SK-N-SH (cell line): Measurements from ENCODE around the gene ZNF529. TPM values are rescaled to one million over a fixed set of nuclear protein-coding genes. Genes with fewer than 3 reads are reported as not detected.

Source experiments
- CTCF ChIA-PET: fragments of 300-600, 350-600 bp; formaldehyde crosslinking; extraction: SDS; loops from one replicate; lab custom pipeline; 2021; lab: Yijun Ruan, JAX
- POLR2A ChIA-PET: fragments of 350-600 bp; sonication (Branson Sonifier 250); formaldehyde crosslinking; extraction: SDS; loops from one replicate; lab custom pipeline; 2020; ENCODE audit warnings: antibody characterized with exemption, inconsistent platforms; lab: Yijun Ruan, JAX
- DNase-seq: peaks from one replicate; pipeline ENCODE4 v3.0.0; 2012
- H2AFZ ChIP-seq: fragments of 200-600 bp; sonication (generic); 2 replicates; pipeline ENCODE4 v1.8.1; 2016; ENCODE audit warnings: antibody characterized with exemption, mild to moderate bottlenecking, low read depth
- H3F3A ChIP-seq: fragments of 200-600 bp; sonication (generic); replicated peaks from 2 replicates; pipeline ENCODE3; 2016; ENCODE audit warnings: antibody characterized with exemption, mild to moderate bottlenecking; ENCODE audit not compliant: insufficient read depth
- H3K27ac ChIP-seq, 2 experiments: fragments of 200-500 bp in 1 of 2; fragments of 200-600 bp in 1 of 2; sonication (Bioruptor generic) in 1 of 2; sonication (generic), shearing (Covaris generic) in 1 of 2; 2 replicates each; pipeline versions ENCODE4 v1.5.1 to v1.6.1; 2014 to 2016; ENCODE audit warnings: low read depth in 2 of 2, inconsistent platforms in 1 of 2, low read length in 1 of 2, mild to moderate bottlenecking in 1 of 2, mixed read lengths in 1 of 2
- H3K27me3 ChIP-seq: fragments of 200-600 bp; sonication (generic), shearing (Covaris generic); 2 replicates; pipeline ENCODE4 v1.6.1; 2016; ENCODE audit warnings: mixed run types; ENCODE audit not compliant: insufficient read depth
- H3K36me3 ChIP-seq, 2 experiments: fragments of 200-500 bp in 1 of 2; fragments of 200-600 bp in 1 of 2; sonication (Bioruptor generic) in 1 of 2; sonication (generic) in 1 of 2; replicated peaks in 1 of 2; 2 replicates each; pipeline versions ENCODE3 to v1.5.1; 2014 to 2016; ENCODE audit warnings: low read length in 1 of 2, mild to moderate bottlenecking in 1 of 2; ENCODE audit not compliant: insufficient read depth in 2 of 2, control insufficient read depth in 1 of 2
- H3K4me1 ChIP-seq, 2 experiments: fragments of 200-500 bp in 1 of 2; fragments of 200-600 bp in 1 of 2; sonication (Bioruptor generic) in 1 of 2; sonication (generic), shearing (Covaris generic) in 1 of 2; 2 replicates each; pipeline versions ENCODE4 v1.5.1 to v1.6.1; 2014 to 2016; ENCODE audit warnings: low read depth in 1 of 2, low read length in 1 of 2, mixed run types in 1 of 2; ENCODE audit not compliant: insufficient read depth in 2 of 2, control insufficient read depth in 1 of 2
- H3K4me2 ChIP-seq: fragments of 200-600 bp; sonication (generic), shearing (Covaris generic); 2 replicates; pipeline ENCODE4 v1.6.1; 2017; ENCODE audit warnings: mixed run types
- H3K4me3 ChIP-seq, 2 experiments: fragments of 200-500 bp in 1 of 2; fragments of 200-600 bp in 1 of 2; sonication (Bioruptor generic) in 1 of 2; sonication (generic), shearing (Covaris generic) in 1 of 2; 2 replicates each; pipeline versions ENCODE4 v1.5.1 to v1.8.1; 2014 to 2016; ENCODE audit warnings: low read depth in 2 of 2, inconsistent platforms in 1 of 2, low read length in 1 of 2, mild to moderate bottlenecking in 1 of 2, mixed read lengths in 1 of 2, moderate library complexity in 1 of 2
- H3K79me2 ChIP-seq: fragments of 200-600 bp; sonication (generic); 2 replicates; pipeline ENCODE4 v1.8.1; 2017; ENCODE audit warnings: mild to moderate bottlenecking; ENCODE audit not compliant: insufficient read depth
- H3K9ac ChIP-seq: fragments of 200-600 bp; sonication (generic); 2 replicates; pipeline ENCODE4 v1.6.1; 2017; ENCODE audit warnings: mixed run types
- H3K9me2 ChIP-seq: fragments of 200-600 bp; sonication (generic); 2 replicates; pipeline ENCODE4 v1.6.1; 2017; ENCODE audit warnings: mixed run types
- H3K9me3 ChIP-seq: fragments of 200-600 bp; sonication (generic); 2 replicates; pipeline ENCODE4 v1.6.1; 2017; ENCODE audit warnings: mixed run types, mild to moderate bottlenecking, moderate library complexity
- H4K20me1 ChIP-seq: fragments of 200-600 bp; sonication (generic); 2 replicates; pipeline ENCODE4 v1.6.1; 2017; ENCODE audit warnings: mild to moderate bottlenecking, mixed run types; ENCODE audit not compliant: insufficient read depth
- ELF1 ChIP-seq: IDR thresholded peaks from 2 replicates; pipeline ENCODE4 v1.4.0; 2012
- EP300 ChIP-seq, 2 experiments: IDR thresholded peaks; 2 replicates each; pipeline versions ENCODE4 v1.4.0 to v1.6.1; 2012; ENCODE audit warnings: borderline replicate concordance in 1 of 2, low read depth in 1 of 2, low read length in 1 of 2
- EZH2phosphoT487 ChIP-seq: fragments of 200-600 bp; sonication (generic); IDR thresholded peaks from 2 replicates; pipeline ENCODE4 v1.6.1; 2017; ENCODE audit warnings: low read depth, mixed run types, mild to moderate bottlenecking, antibody characterized with exemption, moderate library complexity, borderline replicate concordance
- GATA2 ChIP-seq: sonication (generic); formaldehyde crosslinking; IDR thresholded peaks from 2 replicates; pipeline ENCODE4 v1.5.0; 2020; ENCODE audit warnings: mild to moderate bottlenecking, missing genetic modification reagents
- JUND ChIP-seq: IDR thresholded peaks from 2 replicates; pipeline ENCODE4 v1.4.0; 2012
- MEF2A ChIP-seq: IDR thresholded peaks from 2 replicates; pipeline ENCODE4 v1.4.0; 2012; ENCODE audit warnings: low read depth, borderline replicate concordance
- MXI1 ChIP-seq: IDR thresholded peaks from 2 replicates; pipeline ENCODE4 v1.6.1; 2012; ENCODE audit warnings: mild to moderate bottlenecking, low read depth, low read length, improper control_type of control experiment
- NFIC ChIP-seq: IDR thresholded peaks from 2 replicates; pipeline ENCODE4 v1.4.0; 2012; ENCODE audit warnings: borderline replicate concordance
- RAD21 ChIP-seq: IDR thresholded peaks from 2 replicates; pipeline ENCODE4 v1.6.1; 2012; ENCODE audit warnings: mild to moderate bottlenecking, low read length
- RCOR1 ChIP-seq: fragments of 150-350 bp; IDR thresholded peaks from 2 replicates; pipeline ENCODE4 v1.6.1; 2017; ENCODE audit warnings: antibody characterized with exemption, low read length
- RXRA ChIP-seq: IDR thresholded peaks from 2 replicates; pipeline ENCODE4 v1.4.0; 2012; ENCODE audit warnings: low read depth, mild to moderate bottlenecking, borderline replicate concordance
- SMC3 ChIP-seq: IDR thresholded peaks from 2 replicates; pipeline ENCODE4 v1.6.1; 2012; ENCODE audit warnings: low read depth, low read length, improper control_type of control experiment
- TEAD4 ChIP-seq: IDR thresholded peaks from 2 replicates; pipeline ENCODE4 v1.4.0; 2012; ENCODE audit warnings: mild to moderate bottlenecking, borderline replicate concordance; ENCODE audit not compliant: insufficient read depth
- YY1 ChIP-seq: IDR thresholded peaks from 2 replicates; pipeline ENCODE4 v1.4.0; 2012; ENCODE audit warnings: low read depth, mild to moderate bottlenecking
- WGBS: methylation state at CpG from one replicate; pipeline ENCODE4 v1.1.6; 2017; ENCODE audit warnings: low lambda C conversion rate; 5-methylcytosine and 5-hydroxymethylcytosine counted together
- polyA plus RNA-seq, 3 experiments: library from polyadenylated mRNA; depleted of rRNA; stranded (reverse); fragments of >200 nt; gene quantifications; 2 replicates each; pipeline ENCODE4 v1.2.3, GENCODE V29; 2012

The ZNF529 gene
- polyA plus RNA-seq, 1 of the 3 experiments (the other 2 are of a cell fraction): 5.6 TPM

DNA sequence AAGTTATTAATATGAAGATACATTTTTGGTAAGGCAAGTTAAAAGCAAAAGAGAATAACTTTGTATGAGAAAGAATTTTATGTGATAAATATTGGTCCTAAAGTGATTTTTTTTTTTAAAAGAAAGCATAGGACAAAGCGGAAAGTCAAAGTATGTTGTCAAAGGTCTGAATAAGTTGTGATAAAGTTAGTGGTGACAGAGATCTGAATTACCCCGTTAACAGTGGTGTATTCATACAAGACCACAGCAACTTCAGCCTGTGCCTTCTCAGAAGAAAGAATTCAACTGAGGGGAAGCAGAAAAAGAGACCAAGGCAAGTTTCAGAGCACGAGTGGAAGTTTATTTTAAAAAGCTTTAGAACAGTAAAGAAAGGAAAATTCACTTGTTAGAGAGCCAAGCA lies 64.8 kb downstream of the ZNF529 start:
- H3K27ac ChIP-seq: no peak overlapping the region
- H4K20me1 ChIP-seq: no peaks in the 10 kb centered on the region
- no peaks in the 10 kb centered on the region for H3K4me1 ChIP-seq
- H3K36me3 ChIP-seq: peaks cover under 1 to 21% of the 10 kb centered on the region in 2 experiments
- no peak for DNase-seq
- TF ChIP-seq SMC3: no peak
- no peak for TF ChIP-seq GATA2
- TF ChIP-seq NFIC: no peak
- TF ChIP-seq MXI1: no peak
- no peak for TF ChIP-seq RCOR1
- TF ChIP-seq, all 33 proteins: peak for 0
- POLR2A ChIA-PET: no interaction called here
- Histone ChIP-seq H3K9me2 (no peaks in the 10 kb centered on the region), H3K4me3 (no peak overlapping the region), H3F3A (peaks cover 9% of the 10 kb centered on the region), H3K9ac (no peak overlapping the region), H3K4me2 (no peak overlapping the region), H2AFZ (no peak overlapping the region), H3K27me3 (no peaks in the 10 kb centered on the region), H3K79me2 (no peaks in the 10 kb centered on the region), H3K9me3 (peaks cover 27% of the 10 kb centered on the region)
- 86% methylated on average over 3 of the region's 3 CpGs for WGBS
- CTCF ChIA-PET: no interaction called here

DNA sequence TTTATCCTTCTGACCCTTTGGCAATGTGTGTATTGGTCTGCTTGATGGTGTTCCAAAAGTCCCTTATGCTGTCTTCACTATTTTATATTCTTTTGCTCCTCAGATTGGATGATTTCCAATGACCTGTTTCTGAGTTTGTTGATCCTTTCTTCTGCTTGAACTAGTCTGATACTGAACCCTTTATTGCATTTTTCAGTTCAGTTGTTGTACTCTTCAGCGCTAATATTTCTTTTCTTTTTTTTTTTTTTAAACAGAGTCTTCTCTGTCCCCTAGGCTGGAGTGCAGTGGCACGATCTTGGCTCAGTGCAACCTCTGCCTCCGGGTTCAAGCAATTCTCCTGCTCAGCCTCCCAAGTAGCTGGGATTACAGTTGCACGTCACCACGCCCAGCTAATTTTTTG lies 71.1 kb downstream of the ZNF529 start:
- Histone ChIP-seq H3K27me3 (no peaks in the 10 kb centered on the region), H3K4me2 (no peak overlapping the region), H3K9ac (no peak overlapping the region), H3K9me2 (no peaks in the 10 kb centered on the region), H4K20me1 (no peaks in the 10 kb centered on the region), H3K9me3 (peaks cover 5% of the 10 kb centered on the region), H3K4me3 (no peak overlapping the region), H3K4me1 (no peaks in the 10 kb centered on the region), H3F3A (no peaks in the 10 kb centered on the region), H3K27ac (no peak overlapping the region), H3K79me2 (no peaks in the 10 kb centered on the region), H3K36me3 (no peaks in the 10 kb centered on the region), H2AFZ (no peak overlapping the region)
- ChIA-PET CTCF (no interaction called here), POLR2A (no interaction called here)
- 48% methylated on average over 5 of the region's 5 CpGs for WGBS
- no peak for TF ChIP-seq RXRA
- TF ChIP-seq JUND: no peak
- TF ChIP-seq EZH2phosphoT487: no peak
- TF ChIP-seq TEAD4: no peak
- no peak for TF ChIP-seq MEF2A
- TF ChIP-seq YY1: no peak
- DNase-seq: no peak

DNA sequence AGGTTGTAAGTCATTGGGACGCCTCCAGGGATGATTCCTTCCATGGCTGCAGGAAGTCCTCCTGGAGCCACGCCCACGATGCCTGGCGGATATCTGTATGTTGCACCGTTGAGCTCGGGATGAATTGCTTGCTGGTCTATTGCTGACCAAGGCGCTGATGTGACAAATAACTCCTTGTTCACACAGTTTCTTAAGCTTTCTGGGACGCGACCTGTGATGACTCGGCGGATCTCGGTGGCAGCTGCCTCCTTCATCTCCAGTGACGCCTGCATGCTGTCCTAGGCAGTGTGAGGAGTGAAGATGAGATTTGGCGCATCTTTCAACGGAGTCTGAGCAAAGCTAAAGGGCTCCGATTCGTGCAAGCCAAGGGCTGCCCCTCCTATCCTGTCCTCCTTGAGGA lies 76.1 kb downstream of the ZNF529 start:
- no peaks in the 10 kb centered on the region for H3K27me3 ChIP-seq
- H3K9ac ChIP-seq: no peak overlapping the region
- no peak for DNase-seq
- no peaks in the 10 kb centered on the region; the same call in 1 of the 2 replicates for H3K9me3 ChIP-seq
- H3K79me2 ChIP-seq: no peaks in the 10 kb centered on the region
- no peaks in the 10 kb centered on the region for H3K36me3 ChIP-seq
- no peaks in the 10 kb centered on the region for H4K20me1 ChIP-seq
- H3F3A ChIP-seq: no peaks in the 10 kb centered on the region
- no peaks in the 10 kb centered on the region for H3K4me1 ChIP-seq
- H3K9me2 ChIP-seq: no peaks in the 10 kb centered on the region
- H3K27ac ChIP-seq: no peak overlapping the region
- H3K4me3 ChIP-seq: no peak overlapping the region
- 69% methylated on average over 16 of the region's 17 CpGs for whole genome bisulfite sequencing
- no peak overlapping the region for H3K4me2 ChIP-seq
- CTCF ChIA-PET: no interaction called here
- H2AFZ ChIP-seq: no peak overlapping the region
- POLR2A ChIA-PET: no interaction called here
- TF ChIP-seq NFIC: no peak
- TF ChIP-seq EP300 (IDR thresholded peaks at IDR 0.05; ENCODE audit: borderline replicate concordance in 1 of 2, low read depth in 1 of 2, low read length in 1 of 2): no peak
- no peak for TF ChIP-seq GATA2
- TF ChIP-seq MXI1: no peak
- no peak for TF ChIP-seq ELF1
- TF ChIP-seq RAD21: no peak

Other genes starting within 250 kb of the ZNF529 start
- 1.1 and 2.5 TPM in 2 replicates for gene ZFP14, start 194.1 kb downstream of the ZNF529 start, polyA plus RNA-seq (2012; rRNA removed)
- gene ZFP82, start 154.6 kb downstream of the ZNF529 start, polyA plus RNA-seq (2012; rRNA removed): 2.1 and 2.8 TPM in 2 replicates
- 1.7 and 3.4 TPM in 2 replicates for gene ZNF566, start 83.7 kb downstream of the ZNF529 start, polyA plus RNA-seq (2012; rRNA removed)
- 2.6 and 4.7 TPM in 2 replicates for gene ZNF260, start 45.0 kb downstream of the ZNF529 start, polyA plus RNA-seq (2012; rRNA removed)
- gene ZNF382, start 32.0 kb upstream of the ZNF529 start, polyA plus RNA-seq (2012; rRNA removed): 2.3 and 3.5 TPM in 2 replicates
- gene ZNF461, start 93.5 kb upstream of the ZNF529 start, polyA plus RNA-seq (2012; rRNA removed): 2.8 and 5.1 TPM in 2 replicates
- 4.1 and 4.5 TPM in 2 replicates for gene ZNF567, start 114.3 kb upstream of the ZNF529 start, polyA plus RNA-seq (2012; rRNA removed)
- gene ZNF850, start 199.5 kb upstream of the ZNF529 start, polyA plus RNA-seq (2012; rRNA removed): 1.6 TPM in 2 replicates